AG04450 (cell line): ENCODE data around the gene SH3D21. TPM values are rescaled to one million over a fixed set of nuclear protein-coding genes. Genes with fewer than 3 reads are reported as not detected.

Experiments
- CTCF ChIA-PET: fragments of 300-600, 350-600 bp; formaldehyde crosslinking; extraction: SDS; loops from one replicate; lab custom pipeline; 2022; ENCODE audit warnings: antibody characterized with exemption, inconsistent platforms; lab: Charles Lee
- POLR2A ChIA-PET: fragments of 350-600 bp; formaldehyde crosslinking; extraction: SDS; loops from one replicate; lab custom pipeline; 2021; ENCODE audit warnings: antibody characterized with exemption, inconsistent platforms; lab: Yijun Ruan, JAX
- DNase-seq: peaks from one replicate; pipeline ENCODE4 v3.0.0-alpha.2; 2011; ENCODE audit warnings: low read depth, low spot score
- H3K27ac ChIP-seq: one replicate; pipeline ENCODE4 v1.5.1; 2012; ENCODE audit warnings: low read depth, low read length, control low read depth
- H3K27me3 ChIP-seq: one replicate; pipeline ENCODE4 v1.6.0; 2012; ENCODE audit warnings: low read length; ENCODE audit not compliant: control insufficient read depth, insufficient read depth
- H3K4me3 ChIP-seq: 2 replicates; pipeline ENCODE4 v1.5.1; 2011; ENCODE audit warnings: mild to moderate bottlenecking, low read depth, low read length, control low read depth
- H3K9me3 ChIP-seq: 2 replicates; pipeline ENCODE4 v1.5.1; 2012; ENCODE audit warnings: low read length; ENCODE audit not compliant: control insufficient read depth, insufficient read depth
- CTCF ChIP-seq: IDR thresholded peaks from 2 replicates; pipeline ENCODE4 v1.5.1; 2011; ENCODE audit warnings: low read depth, low read length, control low read depth, inconsistent platforms
- polyA plus RNA-seq: library from polyadenylated mRNA; depleted of rRNA; stranded (reverse); fragments of >200 nt; gene quantifications from 2 replicates; pipeline ENCODE4 v1.2.3, GENCODE V29; 2011

Gene SH3D21
- polyA plus RNA-seq, 1 experiment, result 1.3 TPM

GRCh38 chr1:36324353-36324703 lies 18.2 kb downstream of the SH3D21 start:
- ChIA-PET CTCF (interaction anchor here (0.8 to 1.9 kb wide), 4 partner anchors 27 to 163 kb away, joined by 3 to 9 read pairs (median 3); no protein-coding TSS in a partner anchor), POLR2A (interaction anchor here (0.5 to 2.6 kb wide), 5 partner anchors 8 to 82 kb away, joined by 3 to 13 read pairs (median 4); no protein-coding TSS in a partner anchor)
- H3K4me3 ChIP-seq, result no peak overlapping the region
- DNase-seq, result no peak
- no peaks in the 10 kb centered on the region; the same call in 1 of the 2 replicates for H3K9me3 ChIP-seq
- H3K27me3 ChIP-seq, result no peaks in the 10 kb centered on the region
- H3K27ac ChIP-seq, result peak overlapping the region; percentile 83
- TF ChIP-seq CTCF, result no peak

DNA sequence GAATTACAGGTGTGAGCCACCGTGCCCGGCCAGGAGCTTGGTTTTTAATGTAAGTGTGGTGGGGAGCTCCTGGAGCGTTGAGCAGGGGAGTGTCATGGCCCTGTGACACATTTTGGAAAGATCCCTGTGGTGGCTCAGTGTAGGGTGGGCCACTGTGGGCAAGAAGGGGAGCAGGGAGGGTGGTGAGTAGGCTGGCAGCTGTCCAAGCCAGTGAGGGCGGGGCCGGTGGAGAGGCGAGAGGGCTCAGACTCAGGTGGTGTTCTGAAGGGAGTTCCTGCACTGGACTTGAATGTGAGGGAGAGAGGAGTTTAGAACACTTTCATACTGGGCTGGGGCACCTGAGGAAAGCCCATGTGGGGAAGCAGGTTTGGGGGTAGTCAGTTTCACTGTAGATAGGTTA lies 20.3 kb downstream of the SH3D21 start:
- TF ChIP-seq CTCF, result no peak
- no peak overlapping the region for H3K27ac ChIP-seq
- no peak for DNase-seq
- H3K4me3 ChIP-seq, result no peak overlapping the region
- ChIA-PET CTCF (interaction anchor here (1.0 to 1.3 kb wide), 3 partner anchors 15 to 42 kb away, joined by 4 to 6 read pairs (median 5); no protein-coding TSS in a partner anchor), POLR2A (no interaction called here)
- H3K9me3 ChIP-seq, result no peaks in the 10 kb centered on the region; the same call in 1 of the 2 replicates
- H3K27me3 ChIP-seq, result no peaks in the 10 kb centered on the region

DNA sequence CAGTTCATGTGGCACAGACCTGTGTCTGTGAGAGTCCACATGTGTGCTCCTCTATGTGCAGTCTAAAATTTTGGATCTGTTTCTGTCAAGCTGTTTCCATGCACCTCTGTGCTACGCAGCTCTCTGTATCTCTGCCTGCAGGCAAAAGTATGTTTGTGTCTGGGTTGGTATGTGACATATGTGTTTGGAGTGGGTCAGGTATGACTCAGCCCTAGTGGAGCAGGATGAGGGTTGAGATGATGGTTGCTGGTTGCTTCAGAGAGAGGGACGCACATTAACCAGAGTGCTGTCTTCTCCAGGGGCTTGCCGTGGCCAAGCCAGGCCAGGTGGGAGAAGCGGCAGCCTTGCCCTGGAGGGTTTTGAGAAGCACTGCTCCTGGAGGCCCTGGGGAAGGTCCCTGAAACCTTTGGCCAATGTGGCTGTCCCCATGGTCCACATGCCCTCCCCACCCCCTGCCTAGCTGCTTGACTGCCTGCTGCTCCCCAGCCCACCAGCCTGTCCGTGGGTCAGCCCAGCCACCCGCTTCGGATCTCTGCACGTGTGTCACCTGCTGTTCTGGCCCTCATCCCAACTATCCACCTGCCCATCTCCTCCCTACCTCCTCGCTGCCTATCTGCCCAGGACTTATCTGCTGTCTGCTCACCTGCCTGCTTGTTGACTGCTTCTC lies 21.4 kb downstream of the SH3D21 start:
- DNase-seq, result no peak
- H3K9me3 ChIP-seq, result no peaks in the 10 kb centered on the region
- ChIA-PET POLR2A (interaction anchor here (0.6 kb wide), 1 partner anchor 49 kb away, joined by 4 read pairs; no protein-coding TSS in a partner anchor), CTCF (interaction anchor here (1.0 to 1.3 kb wide), 3 partner anchors 14 to 41 kb away, joined by 4 to 6 read pairs (median 5); no protein-coding TSS in a partner anchor)
- TF ChIP-seq CTCF, result no peak
- no peaks in the 10 kb centered on the region for H3K27me3 ChIP-seq
- H3K4me3 ChIP-seq, result no peak overlapping the region
- no peak overlapping the region for H3K27ac ChIP-seq

GRCh38 chr1:36328088-36328480 lies 21.9 kb downstream of the SH3D21 start:
- Histone ChIP-seq H3K9me3 (no peaks in the 10 kb centered on the region), H3K4me3 (no peak overlapping the region), H3K27me3 (no peaks in the 10 kb centered on the region), H3K27ac (no peak overlapping the region)
- ChIA-PET CTCF (no interaction called here), POLR2A (no interaction called here)
- DNase-seq, result no peak
- TF ChIP-seq CTCF, result no peak

GRCh38 chr1:36328713-36329112 lies 22.5 kb downstream of the SH3D21 start:
- TF ChIP-seq CTCF, result no peak
- Histone ChIP-seq H3K27me3 (no peaks in the 10 kb centered on the region), H3K4me3 (no peak overlapping the region), H3K27ac (no peak overlapping the region), H3K9me3 (no peaks in the 10 kb centered on the region)
- CTCF ChIA-PET, result no interaction called here
- no peak for DNase-seq
- POLR2A ChIA-PET, result no interaction called here
